Hypothalamus (tissue), 51 donors: ENCODE measurements around the gene C14orf132.

Source experiments
- DNase-seq, 51 donors: peaks; one replicate each; lab custom pipeline; 2025; lab: John Stamatoyannopoulos, UW

Gene C14orf132

DNA sequence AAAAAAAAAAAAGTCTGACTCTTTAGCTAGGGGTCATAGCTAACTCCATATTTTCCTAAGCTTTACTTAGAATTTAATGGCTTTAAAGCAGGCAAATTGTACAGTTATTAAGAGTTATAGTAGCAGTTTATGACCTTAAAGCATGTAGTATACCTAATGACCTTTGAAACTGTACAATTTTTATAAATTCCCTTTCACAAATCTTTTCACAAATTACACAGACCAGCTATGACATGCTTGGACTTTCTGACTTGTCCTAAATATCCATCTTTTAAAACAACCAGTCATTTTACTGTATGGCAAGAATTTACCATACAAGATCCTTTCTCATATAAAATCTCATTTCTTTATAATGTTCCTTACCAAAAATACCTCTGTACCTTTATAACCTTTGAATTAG, 74.8 kb downstream of the C14orf132 start:
- DNase-seq: no peak

DNA sequence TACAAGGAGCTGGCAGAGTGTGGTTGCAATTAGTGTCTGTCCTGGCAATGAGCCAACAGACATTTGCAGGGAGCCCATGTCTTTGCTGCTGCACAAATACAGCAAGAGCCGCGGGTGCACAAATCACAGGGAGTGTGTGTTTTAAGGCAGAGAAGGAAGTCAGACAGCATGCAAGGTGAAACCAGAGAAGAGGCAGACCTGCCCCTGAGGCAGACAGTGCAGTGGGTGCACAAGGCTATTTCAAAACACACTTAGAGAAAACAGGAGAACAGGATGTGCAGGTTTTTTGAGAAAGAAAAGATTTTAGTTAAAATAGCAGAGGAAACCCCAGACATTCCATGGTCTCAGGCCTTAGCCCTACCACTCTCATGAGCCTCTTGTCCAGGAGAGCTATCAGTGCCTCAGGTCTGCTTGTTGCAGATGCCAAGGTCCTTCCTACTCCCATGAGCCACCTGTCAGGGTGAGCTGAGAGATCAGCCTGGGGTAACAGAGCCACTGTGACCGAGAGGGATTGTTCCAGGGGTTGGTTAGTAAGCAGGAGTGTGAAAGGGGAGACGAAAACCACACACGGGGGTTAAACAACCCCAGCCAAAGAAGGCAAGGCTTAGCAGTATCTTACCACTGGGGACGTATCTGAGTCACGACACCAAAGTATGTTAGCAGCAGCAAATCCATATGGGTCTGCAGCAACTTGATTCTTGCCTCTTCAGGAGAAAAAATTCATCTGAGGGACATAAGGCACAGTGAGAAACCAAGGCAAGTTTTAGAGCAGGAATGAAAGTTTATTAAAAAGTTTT, 78.1 kb downstream of the C14orf132 start:
- peak in 3 of 51 donors; percentile 11 to 35 (median 21) for DNase-seq

DNA sequence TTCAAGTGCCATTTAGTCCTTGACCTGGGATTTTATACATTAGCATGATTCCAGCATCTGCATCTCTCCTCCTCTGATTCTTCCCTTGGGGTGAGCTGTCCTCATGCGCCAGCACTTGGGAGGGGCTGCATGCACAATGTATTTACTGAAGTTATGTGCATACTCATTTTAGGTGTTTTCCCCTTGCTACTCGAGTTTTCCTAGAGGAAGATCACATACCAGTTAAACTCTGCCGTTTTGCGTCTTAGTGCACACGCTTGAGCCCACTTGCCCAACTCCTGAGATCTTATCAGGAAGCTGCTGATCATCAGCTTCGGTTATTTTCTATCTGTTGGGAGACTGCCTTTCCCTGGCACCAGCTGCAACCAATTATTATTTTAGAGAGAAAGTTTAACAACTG, 78.8 kb downstream of the C14orf132 start:
- DNase-seq: no peak

DNA sequence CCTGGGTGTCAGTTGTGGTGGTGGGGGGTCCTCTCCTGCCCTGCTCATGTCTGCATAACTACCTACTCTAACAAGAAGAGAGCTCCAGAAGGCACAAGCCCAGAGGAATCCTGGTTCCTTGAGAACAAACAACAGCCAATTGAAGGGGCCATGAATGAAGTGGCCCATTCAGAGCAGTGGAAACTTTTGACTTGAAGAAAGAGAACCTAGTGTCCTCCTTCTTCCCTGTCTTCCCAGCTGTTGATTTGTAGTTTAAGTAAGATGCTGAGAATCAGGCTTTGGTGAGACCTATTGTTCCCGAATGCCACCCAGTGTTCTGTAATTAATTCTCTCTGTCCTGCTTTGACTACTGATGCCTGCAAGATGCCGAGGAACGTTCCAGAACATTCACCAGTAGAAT, 79.2 kb downstream of the C14orf132 start:
- no peak for DNase-seq

DNA sequence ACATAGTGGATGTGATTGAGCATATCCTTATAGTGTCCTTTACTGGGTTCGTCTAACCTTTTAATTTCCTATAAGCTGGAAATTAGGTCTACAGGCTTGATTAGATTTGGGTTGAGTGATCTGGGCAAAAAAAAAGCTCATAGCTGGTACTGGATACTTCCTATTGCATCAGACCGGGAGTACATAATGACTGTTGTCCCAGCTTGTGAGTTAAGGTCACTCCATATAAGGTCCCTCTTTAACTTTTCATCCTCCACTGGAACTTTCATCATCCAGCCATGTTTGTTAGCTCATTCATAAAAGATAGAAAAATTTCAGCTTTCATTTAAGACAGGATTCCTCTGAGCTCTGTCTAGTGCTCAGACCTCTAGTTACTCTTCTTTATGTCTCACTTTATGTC, 80.8 kb downstream of the C14orf132 start:
- DNase-seq: no peak

DNA sequence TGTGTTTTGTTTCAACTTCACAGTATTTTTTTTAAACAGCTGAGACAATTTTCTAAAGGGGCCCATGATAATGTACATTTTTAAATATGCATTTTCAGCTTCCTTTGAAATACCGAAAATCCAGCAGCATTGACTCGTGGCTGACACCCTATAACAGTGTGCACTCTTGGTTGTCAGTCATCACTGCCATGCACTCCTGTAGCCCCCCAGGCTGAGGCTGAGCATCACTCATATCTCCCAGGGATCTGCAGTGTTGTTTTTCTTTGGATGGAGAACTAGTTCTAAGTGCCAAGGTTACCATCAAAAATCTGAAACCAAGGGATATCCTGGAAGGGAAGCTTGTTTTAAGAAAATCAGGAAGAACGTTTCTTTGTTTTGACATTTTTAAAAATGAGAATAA, 81.2 kb downstream of the C14orf132 start:
- no peak for DNase-seq

DNA sequence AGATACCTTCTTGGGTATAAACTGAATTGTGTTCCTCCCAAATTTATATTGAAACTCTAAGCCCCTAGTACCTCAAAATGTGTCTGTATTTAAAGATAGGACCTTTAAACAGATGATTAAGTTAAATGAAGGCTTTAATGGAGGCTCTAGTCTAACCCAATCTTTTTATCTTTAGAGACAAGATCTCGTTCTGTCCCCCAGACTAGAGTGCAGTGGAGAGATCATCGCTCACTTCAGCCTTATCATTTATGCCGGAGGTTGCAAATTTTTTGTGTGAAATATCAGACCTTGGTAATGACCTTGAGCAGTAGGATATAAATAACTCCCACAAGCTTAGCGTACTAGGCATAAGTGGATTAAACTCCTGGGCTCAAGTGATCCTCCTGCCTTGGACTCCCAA, 81.8 kb downstream of the C14orf132 start:
- DNase-seq: no peak

DNA sequence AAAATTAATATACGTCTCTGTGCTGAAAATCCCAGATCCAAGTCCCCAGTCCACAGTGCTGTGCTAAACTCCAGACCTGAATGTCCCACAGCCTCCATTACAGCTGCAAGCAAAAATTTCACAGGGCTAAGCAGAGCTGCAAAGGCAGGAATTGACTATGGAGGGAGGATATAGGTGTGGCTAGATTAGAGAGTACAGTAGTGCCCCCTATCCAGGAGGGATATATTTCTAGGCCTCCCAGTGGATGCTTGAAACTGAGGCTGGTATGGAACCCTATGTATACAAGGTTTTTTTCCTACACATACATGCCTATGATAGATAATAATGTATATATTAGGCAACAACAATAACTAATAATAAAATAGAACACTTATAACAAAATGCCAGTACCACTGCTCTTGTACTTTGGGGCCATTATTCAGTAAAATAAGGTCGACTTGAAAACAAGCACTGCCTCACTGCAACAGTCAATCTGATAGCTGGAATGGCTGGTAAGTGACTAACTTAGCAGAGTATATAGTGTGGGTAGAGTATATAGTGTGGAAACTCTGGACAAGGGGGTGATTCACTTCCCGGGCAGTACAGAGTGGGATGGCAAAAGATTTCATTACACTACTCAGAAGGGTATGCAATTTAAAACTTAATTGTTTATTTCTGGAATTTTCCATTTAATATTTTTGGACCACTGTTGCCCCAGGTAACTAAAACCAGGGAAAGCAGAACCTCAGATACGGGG, 82.7 kb downstream of the C14orf132 start:
- DNase-seq: no peak

DNA sequence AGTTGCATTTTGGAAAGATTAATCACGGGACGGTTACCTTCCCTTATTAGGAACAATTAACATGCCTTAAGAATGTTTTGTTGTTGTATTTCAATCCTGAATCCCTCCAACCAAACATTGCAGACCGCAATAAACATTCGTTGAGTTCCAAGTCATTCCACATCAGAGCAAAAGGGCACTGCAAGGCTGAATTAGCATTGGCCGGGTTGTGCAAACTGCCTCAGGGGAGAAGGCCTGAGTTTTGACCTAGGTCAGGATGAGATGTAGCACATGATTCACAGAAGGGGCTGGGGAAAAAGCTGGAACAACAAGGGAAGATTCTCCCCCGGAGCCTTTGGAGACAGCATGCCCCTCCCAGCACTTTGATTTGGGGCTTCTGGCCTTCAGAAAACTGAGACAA, 83.3 kb downstream of the C14orf132 start:
- no peak for DNase-seq

DNA sequence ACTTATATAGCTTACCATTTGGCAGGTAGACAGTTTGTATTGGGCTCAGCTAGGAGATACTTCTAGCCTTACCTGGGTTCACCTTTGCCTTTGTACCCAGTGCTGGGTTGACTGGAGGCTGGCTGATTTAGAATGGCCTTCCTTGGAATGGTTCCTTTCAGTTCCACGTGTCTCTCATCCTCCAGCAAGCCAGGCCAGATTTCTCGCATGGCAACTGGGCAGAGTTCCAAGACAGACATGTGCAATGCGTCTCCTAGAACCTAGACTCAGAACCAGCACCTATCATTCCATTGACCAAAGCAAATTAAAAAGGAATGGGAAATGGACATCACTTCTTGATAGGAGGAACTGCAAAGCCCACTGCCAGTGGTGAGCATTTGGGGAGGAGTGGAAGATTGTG, 86.4 kb downstream of the C14orf132 start:
- no peak for DNase-seq

DNA sequence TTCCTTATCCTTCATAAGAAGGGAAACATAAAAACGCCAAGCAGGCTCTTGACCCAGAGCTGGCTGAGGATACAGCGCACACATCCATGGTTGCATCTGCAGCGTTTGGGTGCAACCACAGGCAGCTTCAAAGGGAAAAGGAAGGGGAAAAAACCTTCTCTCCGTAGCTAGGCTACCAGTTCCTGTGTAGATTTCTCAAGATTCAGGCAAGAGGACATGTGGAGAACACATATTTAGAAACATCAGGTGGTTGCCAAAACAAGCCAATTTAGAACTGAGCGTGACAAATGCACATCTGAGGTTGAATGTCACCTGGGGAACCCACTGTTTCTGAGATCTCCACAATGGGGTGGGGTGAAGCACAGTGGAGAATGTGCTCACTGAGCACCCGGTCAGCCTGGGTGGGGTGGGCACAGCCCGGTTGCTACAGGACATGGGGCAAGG, 87.2 kb downstream of the C14orf132 start:
- no peak for DNase-seq

DNA sequence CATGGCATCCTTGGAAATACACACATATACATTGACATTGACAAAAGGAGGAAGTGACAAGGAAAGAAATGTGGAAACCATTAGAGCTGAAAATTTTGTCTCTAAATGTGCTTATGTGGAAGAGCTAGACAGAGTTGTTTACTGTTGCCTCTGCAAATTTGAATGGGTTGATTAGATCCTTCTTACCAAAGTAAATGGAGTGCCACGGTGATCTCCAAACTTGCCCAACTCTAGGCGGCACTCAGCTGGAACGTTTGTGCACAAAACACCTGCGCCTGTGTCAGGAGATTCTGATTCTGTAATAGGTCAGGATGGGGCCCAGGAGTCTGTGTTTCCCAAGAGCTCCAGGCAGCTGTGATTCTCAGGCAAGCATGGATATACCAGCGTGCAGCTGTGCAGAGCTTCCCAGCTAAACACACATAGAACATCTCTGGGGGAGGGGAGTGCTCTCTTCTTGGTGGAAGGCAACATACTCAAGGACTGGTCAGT, 87.7 kb downstream of the C14orf132 start:
- peak in 1 of 51 donors; percentile 1 for DNase-seq

DNA sequence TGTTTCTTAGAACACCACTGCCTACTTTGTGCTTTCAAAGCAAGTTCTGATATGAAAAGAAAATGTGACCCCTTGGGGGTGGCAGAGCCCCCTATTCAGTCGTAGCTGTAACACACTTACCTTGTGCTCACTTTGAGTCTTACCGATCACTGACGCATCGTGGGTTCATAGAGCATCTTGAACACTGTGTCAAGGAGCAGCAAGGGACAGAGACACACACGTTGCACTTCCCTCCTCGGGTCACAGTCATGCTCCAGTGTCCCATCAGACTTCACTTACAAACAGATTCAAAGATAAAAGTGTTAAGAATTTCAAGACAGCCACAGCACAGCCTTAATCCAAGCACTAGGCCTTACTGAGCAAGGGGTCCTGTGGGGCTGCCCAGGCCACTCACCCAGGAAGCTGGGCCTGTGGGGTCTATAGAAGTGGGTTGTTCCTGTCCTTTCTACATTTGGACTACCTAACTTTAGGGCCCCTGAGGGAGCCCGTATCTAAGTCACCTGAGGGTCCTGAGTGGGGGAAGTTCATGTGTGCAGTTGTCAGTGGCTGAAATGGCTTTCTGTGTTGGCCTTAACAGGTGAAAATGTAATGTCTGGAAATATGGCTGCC, 90.1 kb downstream of the C14orf132 start:
- no peak for DNase-seq

DNA sequence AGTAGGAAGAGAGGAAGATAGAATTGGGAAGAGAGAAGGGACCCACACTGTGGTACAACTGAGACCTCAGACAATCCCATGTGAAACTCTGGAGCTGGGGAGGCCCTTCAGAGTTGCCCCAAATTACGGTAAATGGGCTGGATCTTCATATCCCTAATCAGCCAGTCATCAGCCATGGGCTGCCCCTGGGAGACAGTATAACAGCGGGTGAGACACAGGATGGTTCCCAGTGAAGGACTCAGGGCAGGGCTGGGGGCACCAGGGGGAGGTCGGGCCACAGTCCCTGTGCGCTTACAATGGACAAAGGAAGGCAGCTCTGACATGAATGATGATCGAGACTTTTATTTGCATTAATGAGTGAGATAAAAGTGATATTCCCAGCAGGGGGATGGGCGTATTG, 91.2 kb downstream of the C14orf132 start:
- DNase-seq: no peak

DNA sequence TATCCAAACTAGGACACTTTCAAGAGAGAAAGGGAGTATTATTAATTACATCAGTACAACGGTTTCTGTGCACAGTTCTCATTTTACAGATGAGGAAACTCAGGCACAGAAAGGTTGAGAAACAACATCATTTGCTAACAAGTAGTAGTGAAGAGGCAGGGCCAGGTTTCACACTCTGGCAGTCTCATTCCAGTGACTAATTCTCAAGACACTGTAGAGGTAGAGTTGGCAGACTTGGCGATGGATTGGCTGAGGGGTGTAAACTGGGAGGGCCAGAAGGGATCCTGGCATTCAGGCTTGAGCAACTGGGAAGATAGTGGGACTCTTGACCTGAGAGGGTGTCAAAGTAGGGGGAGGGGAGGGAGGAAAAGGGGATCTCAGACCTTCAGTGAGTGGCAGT, 91.7 kb downstream of the C14orf132 start:
- DNase-seq: peak in 1 of 51 donors; percentile 3

DNA sequence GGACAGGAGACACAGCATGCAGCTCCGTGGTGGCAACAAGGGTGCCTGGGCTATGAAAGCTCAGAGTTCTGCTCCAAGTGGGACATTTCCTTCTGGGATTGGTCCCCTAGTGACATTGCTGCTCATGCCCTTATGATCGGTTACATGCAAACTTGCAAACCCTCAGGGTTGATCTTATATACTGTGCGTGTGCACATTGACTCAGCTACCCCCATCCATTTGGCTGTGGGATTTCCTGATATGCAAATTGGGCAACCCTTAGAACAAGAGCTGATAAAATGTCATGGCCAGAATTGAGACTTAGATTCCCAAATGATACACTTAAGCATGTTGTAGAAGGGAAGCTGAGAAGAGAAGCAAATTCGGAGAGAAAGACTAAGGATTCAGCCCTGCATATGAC, 92.7 kb downstream of the C14orf132 start:
- DNase-seq: no peak

DNA sequence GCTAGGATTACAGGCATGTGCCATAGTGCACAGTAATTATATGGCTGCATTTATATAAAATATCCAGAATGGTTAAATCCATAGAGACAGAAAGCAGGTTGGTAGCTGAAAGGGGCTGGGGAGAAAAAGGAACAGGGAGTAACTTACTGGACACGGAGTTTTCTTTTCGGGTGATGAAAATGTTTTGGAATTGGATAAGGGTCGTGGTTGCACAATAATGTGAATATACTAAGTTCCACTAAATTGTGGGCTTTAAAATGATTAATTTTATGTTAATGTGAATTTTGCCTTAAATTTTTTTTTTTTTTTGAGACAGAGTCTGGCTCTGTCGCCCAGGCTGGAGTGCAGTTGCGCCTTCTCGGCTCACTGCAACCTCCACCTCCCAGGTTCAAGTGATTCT, 95.3 kb downstream of the C14orf132 start:
- no peak for DNase-seq

DNA sequence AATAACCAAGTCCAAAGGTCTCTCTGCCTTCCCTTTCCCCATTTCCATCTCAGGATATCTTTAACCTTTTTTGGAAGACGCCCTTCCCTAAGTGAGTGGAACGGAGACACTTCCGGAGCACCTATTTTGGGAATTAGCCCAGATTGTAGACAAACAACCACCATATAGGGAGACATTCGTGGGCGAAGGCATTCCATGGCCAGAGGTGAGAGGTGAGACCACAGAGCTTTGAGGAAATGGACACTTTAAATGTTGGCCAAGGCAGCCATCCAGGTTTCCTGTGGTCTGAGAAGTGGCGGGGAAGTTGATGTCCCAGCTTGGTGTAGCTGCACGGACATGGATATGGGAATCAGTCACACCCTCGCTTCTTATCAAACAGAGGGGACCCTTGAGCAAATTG, 96.1 kb downstream of the C14orf132 start:
- DNase-seq: no peak

DNA sequence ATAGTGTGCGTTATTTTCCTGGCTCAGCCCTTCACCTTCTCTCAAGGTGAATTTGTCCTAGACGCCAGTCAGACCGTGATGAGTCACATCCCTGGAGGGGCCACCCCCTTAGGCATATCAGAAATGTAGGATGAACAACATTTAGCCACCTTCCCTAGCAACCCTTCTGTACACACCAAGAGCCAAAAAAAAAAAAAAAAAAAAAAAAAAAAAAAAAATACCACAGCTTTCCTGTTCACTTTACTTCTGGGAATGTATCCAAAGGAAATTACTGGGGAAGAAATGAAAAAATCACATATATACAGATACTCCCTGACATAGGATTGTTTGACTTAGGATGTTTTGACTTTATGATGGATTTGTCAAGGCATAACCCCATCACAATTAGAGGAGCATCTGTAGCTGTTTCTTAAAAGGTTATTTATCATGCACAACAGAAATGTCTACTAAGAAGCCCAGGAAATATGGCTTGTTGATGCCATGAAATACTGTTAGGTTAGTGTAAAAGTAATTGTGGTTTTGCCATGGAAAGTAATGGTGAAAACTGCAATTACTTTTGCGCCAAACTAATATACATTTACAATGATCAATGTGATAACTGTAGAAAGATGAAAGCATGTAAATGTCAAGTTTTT, 97.3 kb downstream of the C14orf132 start:
- DNase-seq: no peak

DNA sequence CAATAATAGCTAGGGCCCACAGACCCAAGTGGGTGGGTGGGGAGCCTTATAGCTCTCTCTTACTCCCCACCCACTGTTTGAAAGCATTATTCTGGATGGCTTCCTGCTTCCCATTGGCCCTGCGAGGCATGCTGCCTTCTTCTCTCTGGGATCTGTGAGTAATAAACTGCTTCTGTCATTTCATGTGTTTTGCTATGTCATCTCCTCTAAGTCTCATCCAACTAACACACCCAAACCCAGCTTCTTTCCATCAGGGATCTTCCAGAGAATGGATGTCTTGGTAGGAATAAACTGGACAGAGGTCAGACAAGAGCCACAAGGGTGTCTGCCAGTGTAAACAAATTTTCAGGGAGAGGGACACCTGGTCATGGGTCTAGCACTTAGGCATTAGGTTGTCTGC, 99.1 kb downstream of the C14orf132 start:
- DNase-seq: no peak

DNA sequence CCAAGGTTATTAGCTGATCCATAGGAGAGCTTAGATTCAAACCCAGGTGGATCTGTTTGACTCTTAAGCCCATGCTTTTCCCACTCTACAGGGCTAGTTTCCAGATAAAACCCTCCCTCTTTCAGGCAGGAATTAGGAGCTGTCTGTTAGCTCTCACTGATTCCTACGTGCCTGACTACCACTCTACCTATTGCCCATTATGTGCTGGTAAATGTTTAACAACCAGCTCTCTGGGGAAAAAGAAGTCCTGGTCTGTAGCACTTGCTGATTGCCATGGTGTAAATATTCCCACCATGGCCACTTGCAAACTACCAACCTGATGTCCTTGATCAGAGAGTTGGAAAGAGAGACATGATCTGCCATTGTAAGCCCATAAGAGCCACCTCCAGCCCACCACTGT, 100.0 kb downstream of the C14orf132 start:
- DNase-seq: no peak
